HCT116 (cell line): ENCODE results near the gene SIRPA.

Source experiments
- POLR2A ChIP-seq: IDR thresholded peaks from 2 replicates; pipeline ENCODE4 v1.7.0; 2011; ENCODE audit warnings: borderline replicate concordance; ENCODE audit not compliant: insufficient read depth, insufficient read length; ENCODE audit errors: extremely low read depth
- TCF7L2 ChIP-seq: IDR thresholded peaks from 2 replicates; pipeline ENCODE4 v1.7.0; 2011; ENCODE audit warnings: borderline replicate concordance, inconsistent platforms; ENCODE audit not compliant: insufficient read depth, insufficient read length; ENCODE audit errors: extremely low read depth
- TF ChIP-seq, protein P1 (sequence below), 3 experiments: fragments of 200-600 bp in 1 of 3; sonication (generic) in 1 of 3; IDR thresholded peaks in 2 of 3; conservative IDR thresholded peaks in 1 of 3; 2 replicates each; pipeline ENCODE4 v1.5.1; 2012 to 2017; ENCODE audit warnings: low read depth in 2 of 3, low read length in 2 of 3, antibody characterized with exemption in 1 of 3, borderline replicate concordance in 1 of 3, control low read depth in 1 of 3, mild to moderate bottlenecking in 1 of 3, mixed read lengths in 1 of 3, mixed run types in 1 of 3, moderate library complexity in 1 of 3; ENCODE audit not compliant: insufficient read depth in 1 of 3
- TF ChIP-seq, protein P2 (sequence below): IDR thresholded peaks from 2 replicates; pipeline ENCODE4 v1.6.1; 2012

DNA sequence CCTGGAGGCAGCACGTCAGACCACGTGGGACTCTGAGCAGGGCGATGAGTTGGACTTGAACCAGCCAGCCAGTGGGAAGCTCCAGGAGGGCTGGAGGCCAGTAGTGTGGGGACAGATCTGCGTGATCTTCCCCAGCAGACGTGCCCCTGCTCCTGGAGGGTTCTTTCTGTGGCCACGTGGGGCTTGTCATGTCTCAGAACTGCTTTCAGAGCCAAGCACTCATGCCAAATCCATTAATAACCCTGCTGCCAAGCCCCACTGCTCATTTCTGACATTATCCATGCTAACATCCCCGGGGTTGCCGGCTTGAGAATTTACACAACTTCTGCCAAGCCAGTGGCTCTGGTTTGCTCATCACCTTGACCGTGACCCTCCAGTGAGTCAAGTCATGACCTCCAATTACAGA, 38.3 kb downstream of the SIRPA start:
- TF ChIP-seq POLR2A = no peak
- TF ChIP-seq, protein P1, sequence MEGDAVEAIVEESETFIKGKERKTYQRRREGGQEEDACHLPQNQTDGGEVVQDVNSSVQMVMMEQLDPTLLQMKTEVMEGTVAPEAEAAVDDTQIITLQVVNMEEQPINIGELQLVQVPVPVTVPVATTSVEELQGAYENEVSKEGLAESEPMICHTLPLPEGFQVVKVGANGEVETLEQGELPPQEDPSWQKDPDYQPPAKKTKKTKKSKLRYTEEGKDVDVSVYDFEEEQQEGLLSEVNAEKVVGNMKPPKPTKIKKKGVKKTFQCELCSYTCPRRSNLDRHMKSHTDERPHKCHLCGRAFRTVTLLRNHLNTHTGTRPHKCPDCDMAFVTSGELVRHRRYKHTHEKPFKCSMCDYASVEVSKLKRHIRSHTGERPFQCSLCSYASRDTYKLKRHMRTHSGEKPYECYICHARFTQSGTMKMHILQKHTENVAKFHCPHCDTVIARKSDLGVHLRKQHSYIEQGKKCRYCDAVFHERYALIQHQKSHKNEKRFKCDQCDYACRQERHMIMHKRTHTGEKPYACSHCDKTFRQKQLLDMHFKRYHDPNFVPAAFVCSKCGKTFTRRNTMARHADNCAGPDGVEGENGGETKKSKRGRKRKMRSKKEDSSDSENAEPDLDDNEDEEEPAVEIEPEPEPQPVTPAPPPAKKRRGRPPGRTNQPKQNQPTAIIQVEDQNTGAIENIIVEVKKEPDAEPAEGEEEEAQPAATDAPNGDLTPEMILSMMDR (IDR thresholded peaks at IDR 0.05 in 2 of 3, conservative IDR thresholded peaks at IDR 0.05 in 1 of 3; ENCODE audit: borderline replicate concordance in 1 of 3, insufficient read depth in 1 of 3, low read depth in 2 of 3, low read length in 2 of 3) = no peak
- TF ChIP-seq TCF7L2 = no peak
- TF ChIP-seq, protein P2, sequence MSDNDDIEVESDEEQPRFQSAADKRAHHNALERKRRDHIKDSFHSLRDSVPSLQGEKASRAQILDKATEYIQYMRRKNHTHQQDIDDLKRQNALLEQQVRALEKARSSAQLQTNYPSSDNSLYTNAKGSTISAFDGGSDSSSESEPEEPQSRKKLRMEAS = no peak
